ENCODE measurements around the gene DSCAM.

DNA sequence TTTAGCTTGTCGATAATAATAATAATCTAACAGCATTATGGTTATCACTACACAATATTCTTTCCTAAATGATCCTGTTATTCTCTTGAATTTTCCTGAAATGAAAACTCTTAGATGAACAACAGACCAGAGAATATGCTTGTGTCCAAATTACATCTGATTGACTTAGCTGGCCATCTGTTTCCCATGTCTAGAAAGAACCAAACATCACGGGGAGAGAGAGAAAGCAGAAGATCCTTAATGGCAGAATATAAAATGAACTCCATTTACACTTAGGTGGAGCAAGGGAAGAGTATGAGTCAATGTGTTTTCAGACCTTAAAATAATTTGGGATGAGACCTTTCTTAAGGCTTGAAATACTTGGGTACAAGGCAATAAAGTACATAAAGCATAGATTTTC, 162.2 kb downstream of the DSCAM start:
- TF ChIP-seq EZH2 (IDR thresholded peaks at IDR 0.05; ENCODE audit: insufficient read depth, poor library complexity, severe bottlenecking) (no peak), EZH2phosphoT487 (IDR thresholded peaks at IDR 0.05; ENCODE audit: insufficient read depth, low read depth) (no peak)
